ENCODE measurements around the gene ASAP3.
"Not testable (repeated sequence)": the region's sequence is repeated elsewhere in the genome, so short reads cannot be mapped to it uniquely, and the experiment has no call there.

DNA sequence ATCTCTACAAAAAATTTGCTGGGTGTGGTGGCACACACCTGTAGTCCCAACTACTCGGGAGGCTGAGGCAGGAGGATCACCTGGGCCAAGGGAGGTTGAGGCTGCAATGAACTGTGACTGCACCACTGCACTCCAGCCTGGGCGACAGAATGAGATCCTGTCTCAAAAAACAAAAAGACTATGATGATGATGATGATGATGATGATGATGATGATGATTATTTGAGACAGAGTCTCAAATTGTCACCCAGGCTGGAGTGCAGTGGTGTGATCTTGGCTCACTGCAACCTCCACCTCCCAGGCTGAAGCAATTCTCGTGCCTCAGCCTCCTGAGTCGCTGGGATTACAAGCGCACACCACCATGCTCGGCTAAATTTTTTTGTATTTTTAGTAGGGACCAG lies 8.8 kb upstream of the ASAP3 start:
- not testable (repeated sequence) for TF ChIP-seq CTCF (conservative IDR thresholded peaks at IDR 0.05); EZH2 (IDR thresholded peaks at IDR 0.05; ENCODE audit: low read depth)
